ENCODE data around the gene TSHB. TPM values are rescaled to one million over a fixed set of nuclear protein-coding genes. Genes with fewer than 3 reads are reported as not detected.

The TSHB gene
- total RNA-seq, 1 experiment from 2014 or later: not detected

DNA sequence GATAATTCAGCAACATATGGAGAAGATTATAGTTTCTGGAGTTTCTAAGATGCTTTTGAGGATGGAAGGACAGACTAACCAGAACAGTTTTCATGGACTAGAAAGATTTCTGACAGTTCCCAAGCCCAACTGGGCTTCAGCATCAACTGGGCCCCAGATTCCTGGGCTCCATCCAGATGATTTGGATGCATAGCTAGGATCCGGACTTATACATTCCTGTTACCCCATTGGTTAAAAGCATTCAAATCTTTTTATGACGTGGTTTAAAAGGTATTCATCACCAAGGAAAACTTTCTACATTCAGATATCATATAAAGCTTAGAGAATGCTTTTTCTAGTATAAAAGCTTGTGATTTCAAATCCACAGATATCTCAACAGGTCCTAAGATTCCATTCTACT lies 29.7 kb downstream of the TSHB start:
- no peak for DNase-seq (ENCODE audit: low read depth)

GRCh38 chr1:115060501-115060900 lies 30.9 kb downstream of the TSHB start:
- DNase-seq (ENCODE audit: low read depth): no peak

GRCh38 chr1:115062542-115063004 lies 32.9 kb downstream of the TSHB start:
- DNase-seq (ENCODE audit: low read depth): peak; percentile 94

- DNase-seq (ENCODE audit: low read depth): peak; percentile 52
Observed at GRCh38 chr1:115063228-115063901, 33.7 kb downstream of the TSHB start.

GRCh38 chr1:115064461-115064860 lies 34.8 kb downstream of the TSHB start:
- no peak for DNase-seq (ENCODE audit: low read depth)

GRCh38 chr1:115065021-115065420 lies 35.4 kb downstream of the TSHB start:
- DNase-seq (ENCODE audit: low read depth): no peak

DNA sequence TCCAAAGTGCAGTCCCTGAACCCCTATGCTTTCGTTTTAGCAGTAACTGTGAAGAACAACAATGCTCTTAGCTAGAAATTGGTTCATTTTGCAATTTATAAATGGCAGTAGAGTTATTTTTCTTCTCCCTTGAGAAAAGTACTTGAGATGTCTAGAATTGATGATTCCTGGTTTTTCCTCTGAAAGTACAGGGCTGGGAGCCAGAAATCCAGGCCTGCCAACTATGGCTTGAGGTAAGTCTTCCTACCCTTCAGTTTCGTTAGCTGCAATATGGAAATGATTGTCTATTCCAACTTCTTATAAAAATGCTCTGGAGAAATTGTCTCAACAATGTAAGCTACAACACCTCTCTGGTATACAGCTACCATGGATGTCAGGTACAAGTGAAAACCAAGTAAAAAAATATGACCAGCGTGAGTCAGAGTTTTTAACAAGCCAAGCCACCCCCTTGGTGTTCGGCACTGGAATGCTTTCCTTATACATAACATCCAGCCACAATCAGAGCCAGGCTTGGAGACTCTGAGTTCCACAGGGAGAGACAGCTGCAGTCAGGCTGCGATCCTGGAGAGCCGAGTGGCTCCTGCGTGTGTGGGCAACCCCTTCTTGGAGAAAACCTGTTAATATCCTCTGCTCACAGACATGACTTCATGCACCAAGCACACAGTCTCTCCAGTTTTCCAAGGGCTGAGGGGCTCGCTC lies 37.7 kb downstream of the TSHB start:
- peak; percentile 66 for DNase-seq (ENCODE audit: low read depth)

DNA sequence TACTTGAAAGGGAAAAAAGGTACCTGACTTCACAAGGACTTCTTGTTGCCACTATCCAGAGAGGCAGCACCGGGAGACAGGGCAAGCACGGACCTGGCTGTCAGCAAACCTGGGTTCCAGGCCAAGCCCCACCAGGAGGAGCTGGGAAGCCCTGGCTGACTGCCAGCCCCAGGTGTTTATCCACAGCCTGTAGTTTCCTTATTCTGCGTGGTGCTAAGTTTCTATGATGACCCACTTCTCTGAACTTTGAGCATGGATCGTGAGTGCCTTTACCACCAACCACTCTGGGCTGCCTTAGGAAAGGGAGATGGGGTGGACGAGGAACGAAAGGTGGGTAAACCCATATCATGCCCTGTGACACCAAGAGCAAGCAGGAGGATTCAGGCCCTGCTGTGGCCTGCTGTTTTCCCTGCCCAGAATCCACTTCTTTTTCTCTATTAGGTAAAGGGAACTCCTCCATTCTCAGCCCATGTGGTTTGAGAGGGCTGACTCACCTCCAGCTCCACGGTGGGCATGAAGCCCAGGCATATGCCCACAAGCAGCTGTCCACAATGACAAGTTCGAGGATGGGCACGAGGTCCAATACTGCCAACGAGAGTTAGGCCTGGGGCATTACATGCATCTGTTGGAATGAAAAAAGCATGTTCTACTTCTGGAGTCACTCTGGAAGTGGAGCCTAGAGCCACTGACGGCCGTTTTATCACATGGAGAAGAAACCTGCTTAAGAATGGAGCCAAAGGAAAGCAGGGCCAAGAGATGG lies 39.4 kb downstream of the TSHB start:
- DNase-seq (ENCODE audit: low read depth): peak; percentile 92

GRCh38 chr1:115069659-115070308 lies 40.2 kb downstream of the TSHB start:
- no peak for DNase-seq (ENCODE audit: low read depth)

DNA sequence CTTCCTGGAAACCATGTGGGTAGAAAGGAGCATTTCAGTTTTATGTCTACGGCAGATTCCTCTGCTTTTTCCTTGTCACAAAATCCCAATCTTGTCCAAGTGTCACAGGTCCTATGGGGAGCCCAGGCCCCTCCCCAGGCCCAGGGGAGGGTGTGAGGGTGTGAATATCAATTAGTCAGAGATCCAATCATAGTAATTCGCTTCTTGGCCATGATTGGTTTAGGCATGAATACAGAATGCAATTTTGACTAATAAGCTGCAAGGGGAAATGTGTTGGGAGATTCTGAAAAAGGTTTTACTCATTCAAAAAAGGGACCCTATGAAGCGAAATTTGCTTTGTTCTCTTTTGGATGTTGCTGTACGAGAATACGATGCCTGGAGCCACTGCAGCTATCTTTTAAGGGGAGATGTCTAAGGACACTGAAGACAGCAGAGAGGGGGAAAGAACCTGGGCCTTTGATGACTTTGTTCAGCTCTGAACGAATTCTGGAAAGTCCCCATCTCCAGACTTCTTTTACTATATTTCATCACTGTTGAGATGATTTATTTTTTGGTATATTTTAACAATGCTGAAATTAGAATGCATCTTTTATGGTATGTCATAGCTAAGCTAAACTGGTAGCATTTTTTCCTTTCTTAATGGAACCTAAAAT lies 41.5 kb downstream of the TSHB start:
- DNase-seq (ENCODE audit: low read depth): no peak

GRCh38 chr1:115073298-115074087 lies 43.9 kb downstream of the TSHB start:
- DNase-seq (ENCODE audit: low read depth): no peak

DNA sequence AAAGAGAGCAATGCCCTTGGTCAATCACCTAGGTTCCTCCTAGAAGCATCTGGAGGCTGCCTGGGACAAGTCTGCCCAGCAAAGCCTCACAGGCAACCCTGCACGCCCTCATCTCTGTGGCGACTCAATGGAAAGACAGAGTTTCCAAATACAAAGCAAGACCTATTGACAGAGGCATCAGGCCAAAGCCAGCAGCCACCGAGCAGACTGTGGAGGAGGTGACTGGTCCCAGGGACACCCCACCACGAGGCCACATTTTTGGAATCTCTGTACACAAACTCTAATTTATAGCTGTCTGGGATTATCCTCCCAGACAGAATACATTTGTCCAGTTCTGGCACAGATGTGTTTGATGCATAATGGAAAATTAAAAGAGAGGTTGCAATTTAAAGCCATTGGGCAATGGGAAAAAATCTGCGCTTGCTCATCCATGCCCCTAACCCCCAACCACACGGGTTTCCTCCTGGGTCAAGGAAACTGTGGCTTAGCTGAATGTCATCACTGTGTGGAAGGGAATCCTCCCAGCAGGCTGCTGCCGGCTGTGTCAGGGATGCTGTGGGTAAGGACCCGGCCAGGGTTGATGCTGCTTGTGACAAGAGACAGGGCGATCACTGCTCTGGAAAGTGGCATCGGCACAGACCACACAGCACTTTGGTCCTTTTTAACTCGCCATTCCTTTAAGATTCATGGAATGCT lies 45.4 kb downstream of the TSHB start:
- no peak for DNase-seq (ENCODE audit: low read depth)

DNA sequence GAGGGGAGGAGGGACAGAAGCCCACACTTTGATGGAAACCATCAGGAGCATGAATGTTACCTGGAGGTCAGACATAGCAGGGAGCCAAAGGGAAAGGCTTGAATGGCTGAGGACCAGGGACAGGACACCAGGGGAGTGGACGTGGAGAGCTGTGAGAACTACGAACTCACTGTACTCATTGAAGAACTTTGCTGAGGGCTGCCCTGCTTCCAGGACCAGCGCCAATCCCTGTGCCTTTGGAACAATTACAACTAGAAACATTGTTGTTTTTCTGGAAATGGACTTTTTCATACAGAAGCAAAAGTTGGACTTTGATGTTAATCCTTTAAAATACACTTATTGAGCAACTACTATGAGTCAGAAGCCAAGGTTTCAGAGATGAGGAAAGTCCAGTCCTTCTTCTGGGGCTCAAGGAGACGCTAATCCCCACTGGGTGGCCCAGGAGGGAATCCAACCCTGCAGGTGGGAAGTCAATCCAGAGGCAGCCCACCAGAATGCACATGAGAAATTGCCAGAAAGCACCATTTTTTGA lies 46.8 kb downstream of the TSHB start:
- no peak for DNase-seq (ENCODE audit: low read depth)

- no peak for DNase-seq (ENCODE audit: low read depth)
Observed at GRCh38 chr1:115077286-115077983, 47.8 kb downstream of the TSHB start.

DNA sequence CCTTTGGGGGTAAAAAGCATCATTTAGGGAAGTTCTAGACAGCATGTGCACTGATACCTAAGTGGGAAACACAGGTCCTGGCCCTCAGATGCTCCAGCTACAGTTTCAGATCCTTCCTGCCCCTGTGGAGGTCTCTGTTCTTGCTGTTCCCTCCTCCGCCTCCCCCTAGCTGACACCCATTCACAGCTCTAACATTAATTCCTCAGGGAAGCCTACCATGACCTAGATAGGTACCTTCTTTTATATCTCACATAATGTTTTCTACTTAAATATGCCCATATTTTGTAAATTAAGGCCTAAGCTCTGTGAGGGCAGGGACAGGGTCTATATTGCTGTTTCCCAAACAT lies 48.3 kb downstream of the TSHB start:
- DNase-seq (ENCODE audit: low read depth): no peak

- DNase-seq (ENCODE audit: low read depth): no peak
Observed at GRCh38 chr1:115078708-115079107, 49.1 kb downstream of the TSHB start.

DNA sequence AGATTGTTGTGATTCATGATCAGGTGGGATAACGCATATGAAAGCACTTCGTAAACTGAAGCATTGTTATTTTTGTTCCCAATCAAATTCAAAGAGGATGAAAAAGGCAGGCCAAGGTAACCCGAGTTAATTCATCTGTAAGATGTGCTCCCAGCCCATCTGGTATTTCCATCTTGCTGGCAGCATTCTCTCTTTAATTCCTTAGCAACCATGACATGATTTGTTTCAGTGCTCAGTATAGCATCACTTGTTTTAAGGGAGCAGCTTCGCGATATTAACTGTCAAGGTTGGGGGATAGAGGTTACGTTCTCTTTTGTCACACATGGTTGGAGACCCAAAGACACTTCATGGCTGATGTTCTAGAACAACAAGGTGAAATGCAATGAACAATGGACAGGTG lies 53.3 kb downstream of the TSHB start:
- no peak for DNase-seq (ENCODE audit: low read depth)

Data from HT1080 (cell line).